HepG2 (cell line): ENCODE results near the gene CDC23. TPM values are rescaled to one million over a fixed set of nuclear protein-coding genes. Genes with fewer than 3 reads are reported as not detected.

ENCODE experiments used
- KDM5B ChIP-seq: sonication (generic); formaldehyde crosslinking; IDR thresholded peaks from 2 replicates; pipeline ENCODE4 v1.4.0; 2020; ENCODE audit warnings: missing genetic modification reagents, mild to moderate bottlenecking, borderline replicate concordance
- LRRFIP1 ChIP-seq: sonication (generic); formaldehyde crosslinking; conservative IDR thresholded peaks from 2 replicates; pipeline ENCODE4 v1.4.0; 2020; ENCODE audit warnings: missing genetic modification reagents
- MAFK ChIP-seq, 2 experiments: IDR thresholded peaks in 1 of 2; conservative IDR thresholded peaks in 1 of 2; 2 replicates each; pipeline ENCODE4 v1.6.1; 2011; ENCODE audit warnings: improper control_type of control experiment in 2 of 2, low read length in 2 of 2
- SALL1 ChIP-seq: sonication (generic); formaldehyde crosslinking; IDR thresholded peaks from 2 replicates; pipeline ENCODE4 v1.8.0; 2022; ENCODE audit warnings: mild to moderate bottlenecking, missing genetic modification reagents
- ZBTB42 ChIP-seq: sonication (generic); formaldehyde crosslinking; IDR thresholded peaks from 2 replicates; pipeline ENCODE4 v1.5.0; 2020; ENCODE audit warnings: mild to moderate bottlenecking, missing genetic modification reagents
- ZFX ChIP-seq: sonication (generic); formaldehyde crosslinking; IDR thresholded peaks from 2 replicates; pipeline ENCODE4 v1.4.0; 2020; ENCODE audit warnings: mild to moderate bottlenecking, low read depth, missing genetic modification reagents, moderate library complexity
- ZNF235 ChIP-seq: sonication (generic); formaldehyde crosslinking; IDR thresholded peaks from 2 replicates; pipeline ENCODE4 v1.8.1; 2023; ENCODE audit warnings: mild to moderate bottlenecking, missing genetic modification reagents, borderline replicate concordance
- ZNF337 ChIP-seq: sonication (generic); formaldehyde crosslinking; IDR thresholded peaks from 2 replicates; pipeline ENCODE4 v1.5.1; 2020; ENCODE audit warnings: missing genetic modification reagents, low read depth, mild to moderate bottlenecking, borderline replicate concordance
- ZNF441 ChIP-seq: sonication (generic); formaldehyde crosslinking; IDR thresholded peaks from 2 replicates; pipeline ENCODE4 v1.7.0; 2021; ENCODE audit warnings: missing genetic modification reagents, borderline replicate concordance
- ZNF484 ChIP-seq: sonication (generic); formaldehyde crosslinking; IDR thresholded peaks from 2 replicates; pipeline ENCODE4 v1.5.1; 2020; ENCODE audit warnings: mild to moderate bottlenecking, low read depth, missing genetic modification reagents, borderline replicate concordance
- ZNF510 ChIP-seq: sonication (generic); formaldehyde crosslinking; IDR thresholded peaks from 2 replicates; pipeline ENCODE4 v1.4.0; 2020; ENCODE audit warnings: low read depth, mild to moderate bottlenecking, missing genetic modification reagents
- ZNF513 ChIP-seq: sonication (generic); formaldehyde crosslinking; conservative IDR thresholded peaks from 2 replicates; pipeline ENCODE4 v1.5.0; 2020; ENCODE audit warnings: missing genetic modification reagents
- ZNF547 ChIP-seq: sonication (generic); formaldehyde crosslinking; IDR thresholded peaks from 2 replicates; pipeline ENCODE4 v1.5.1; 2020; ENCODE audit warnings: mild to moderate bottlenecking, missing genetic modification reagents
- ZNF572 ChIP-seq: sonication (generic); formaldehyde crosslinking; IDR thresholded peaks from 2 replicates; pipeline ENCODE4 v1.5.1; 2020; ENCODE audit warnings: mild to moderate bottlenecking, missing genetic modification reagents
- ZNF646 ChIP-seq: sonication (generic); formaldehyde crosslinking; IDR thresholded peaks from 2 replicates; pipeline ENCODE4 v1.9.0; 2021; ENCODE audit warnings: mild to moderate bottlenecking, missing genetic modification reagents
- ZNF670 ChIP-seq: sonication (generic); formaldehyde crosslinking; IDR thresholded peaks from 2 replicates; pipeline ENCODE4 v1.8.0; 2022; ENCODE audit warnings: mild to moderate bottlenecking, missing genetic modification reagents, borderline replicate concordance
- ZNF790 ChIP-seq: sonication (generic); formaldehyde crosslinking; IDR thresholded peaks from 2 replicates; pipeline ENCODE4 v1.8.0; 2022; ENCODE audit warnings: missing genetic modification reagents, mild to moderate bottlenecking, borderline replicate concordance
- polyA plus RNA-seq, 8 experiments: library from polyadenylated mRNA; depleted of rRNA in 3 of 8; stranded (reverse) in 7 of 8; unstranded in 1 of 8; fragments of >200 nt; fragmentation: Illumina TruSeq in 4 of 8; extraction: Trizol in 4 of 8; gene quantifications; 2 replicates each; pipeline versions ENCODE4 v1.2.1 to v1.2.3, GENCODE V29; 2011 to 2016; ENCODE audit warnings: low read depth in 4 of 8, missing spikeins in 1 of 8, mixed read lengths in 1 of 8; ENCODE audit not compliant: insufficient read depth in 1 of 8
- total RNA-seq, 5 experiments: library from RNA; depleted of rRNA; stranded (reverse); fragments of >200 nt; fragmentation: Illumina TruSeq; extraction: Trizol; gene quantifications; 2 replicates each; pipeline ENCODE4 v1.2.3, GENCODE V29; 2016; ENCODE audit warnings: low read depth in 1 of 5

Gene CDC23
- total and polyA plus RNA-seq, 2 of the 13 experiments (the other 11 are each of a cell fraction or from before 2014, with no cell fraction given), result 38.3 to 47.7 TPM

- no peak; the same call in 1 of the 2 replicates for TF ChIP-seq ZNF441 (CRISPR knock-in tag)
- no peak for TF ChIP-seq ZNF790 (CRISPR knock-in tag)
- TF ChIP-seq ZNF337 (CRISPR knock-in tag), result 0 out of 2 replicates have a peak, but pooled peaks have one; percentile 1
- TF ChIP-seq ZNF513 (CRISPR knock-in tag), result no peak
- peak; percentile 42; the same call in 1 of the 2 replicates for TF ChIP-seq KDM5B
- TF ChIP-seq ZNF484 (CRISPR knock-in tag), result no peak
- no peak for TF ChIP-seq ZNF646 (CRISPR knock-in tag)
- TF ChIP-seq ZNF670, result no peak
- TF ChIP-seq ZNF510, result no peak
- TF ChIP-seq ZBTB42 (CRISPR knock-in tag), result no peak
- peak; percentile 68; the same call in 1 of the 2 replicates for TF ChIP-seq ZNF547 (CRISPR knock-in tag)
- no peak for TF ChIP-seq LRRFIP1 (CRISPR knock-in tag)
- TF ChIP-seq ZNF235 (CRISPR knock-in tag), result no peak
- peak; percentile 66 for TF ChIP-seq ZFX
- TF ChIP-seq ZNF572, result no peak
- TF ChIP-seq MAFK (conservative IDR thresholded peaks at IDR 0.05 in 1 of 2, IDR thresholded peaks at IDR 0.05 in 1 of 2; ENCODE audit: low read length in 2 of 2), result 0 out of 4 replicates have a peak, but pooled peaks of 1 of the 2 experiments have one; percentile 0
- peak; percentile 64; the same call in 1 of the 2 replicates for TF ChIP-seq SALL1 (CRISPR knock-in tag)
Observed at GRCh38 chr5:138213161-138214029, at the start of gene CDC23 (continued).
